Stimulated activated CD4-positive, alpha-beta T cell treated with anti-CD3 and anti-CD28 coated beads, TNF-alpha, amount 100 ng/mL, for 24 hours (primary cell): ENCODE data around the gene TGFBR3.
A peak's percentile ranks its signal among the peaks of the same experiment; 100 is the strongest.

Experiments
- DNase-seq, 3 experiments: peaks; one replicate each; pipeline ENCODE4 v3.0.0-alpha.2; 2020; ENCODE audit warnings: low read depth in 3 of 3

TGFBR3 gene

DNA sequence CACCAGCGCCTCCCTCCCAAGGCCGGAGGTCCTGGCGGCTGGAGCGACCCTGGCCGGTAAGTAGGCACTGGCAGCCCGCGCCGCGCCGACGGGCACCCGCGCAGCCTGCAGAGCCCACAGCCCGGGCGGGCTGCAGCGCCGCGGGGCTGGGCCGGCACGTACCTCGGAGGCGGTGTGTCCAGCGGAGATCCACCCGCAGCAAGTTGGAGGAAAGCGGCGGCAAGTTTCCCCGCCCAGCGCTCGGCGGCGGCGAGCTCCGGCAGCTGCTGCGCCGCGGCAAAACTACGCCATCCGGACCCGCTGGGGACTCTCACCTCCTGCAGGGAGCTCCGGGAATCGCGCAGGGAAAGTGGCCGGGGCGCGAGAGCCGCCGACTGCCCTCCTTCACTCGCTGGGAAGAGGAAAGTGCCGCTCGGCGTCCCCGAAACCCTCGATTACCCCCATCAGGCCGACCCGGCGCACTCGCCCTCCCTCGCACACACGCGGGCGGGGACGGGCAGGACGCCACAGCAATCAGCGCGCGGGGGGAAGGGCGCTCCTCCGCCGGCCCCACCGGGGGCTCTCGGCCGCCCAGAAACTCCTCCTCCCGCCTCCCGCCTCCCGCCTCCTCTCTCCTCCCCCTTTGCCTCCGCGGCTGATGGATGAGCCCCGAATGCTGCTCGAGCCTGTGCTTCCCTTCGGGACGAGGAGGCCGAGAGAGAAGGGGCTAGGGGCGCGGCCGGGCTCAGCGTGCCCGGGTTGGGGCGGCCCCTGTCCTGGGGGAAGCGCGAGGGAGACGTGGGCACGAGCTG, at the start of gene TGFBR3:
TGFBR3 (minus strand) TSS at position 436 of the 791 bp plus-strand sequence. CDS start 24,620 bp downstream, outside the sequence.
- DNase-seq: peak; percentile 48 to 79 (median 63)

DNA sequence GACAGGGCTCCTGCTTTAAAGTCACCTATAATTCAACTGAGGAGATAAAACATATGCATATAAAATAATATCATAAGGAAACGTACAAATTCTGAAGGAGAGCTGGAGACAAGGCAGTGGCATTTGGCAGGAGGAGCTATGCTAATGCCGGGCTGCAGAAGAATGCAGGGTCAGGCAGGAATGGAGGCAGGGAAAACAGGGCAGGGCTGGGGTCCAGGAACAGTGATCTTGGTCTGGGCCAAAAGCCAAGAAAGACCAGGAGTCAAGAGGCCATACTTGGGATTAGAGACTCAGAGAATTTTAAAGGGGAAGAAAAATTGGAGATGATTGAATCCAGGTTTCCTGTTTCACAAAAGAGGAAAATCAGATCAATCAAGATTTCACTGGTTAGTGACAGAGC, 43.3 kb upstream of the TGFBR3 start:
- no peak for DNase-seq

- DNase-seq: no peak
Measured at GRCh38 chr1:91928026-91928425, 42.1 kb upstream of the TGFBR3 start.

DNA sequence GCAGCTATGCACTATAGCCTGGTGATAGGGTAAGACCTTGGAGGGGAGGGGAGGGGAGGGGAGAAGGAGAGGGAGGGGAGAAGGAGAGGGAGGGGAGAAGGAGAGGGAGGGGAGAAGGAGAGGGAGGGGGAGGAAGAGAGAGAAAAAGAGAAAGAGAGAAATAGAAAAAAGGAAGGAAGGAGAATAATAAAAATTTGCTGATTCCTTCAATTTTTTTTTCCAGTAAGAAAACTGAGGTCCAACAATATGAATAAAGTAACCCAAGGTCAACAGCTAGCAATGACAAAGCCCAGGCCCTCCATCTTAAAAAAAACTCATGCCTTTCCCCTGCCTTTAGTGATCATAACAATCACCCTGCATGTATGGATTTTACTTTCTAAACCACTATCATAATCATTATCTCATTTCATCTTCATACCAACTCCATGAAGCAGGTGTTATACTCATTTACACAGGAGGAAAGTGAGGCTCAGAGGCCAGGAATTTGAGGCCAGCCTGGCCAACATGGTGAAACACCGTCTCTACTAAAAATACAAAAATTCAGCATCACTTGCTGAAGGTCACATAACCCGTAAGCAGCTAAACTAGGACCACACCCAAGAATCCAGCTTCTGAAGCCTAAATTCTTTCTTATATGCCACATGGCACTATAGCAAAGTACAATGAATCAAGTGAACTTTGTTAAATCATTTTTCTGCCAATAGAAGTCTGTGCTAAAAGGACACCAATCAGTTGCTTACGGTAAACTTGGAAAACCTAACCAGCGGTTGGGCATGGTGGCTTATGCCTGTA, 39.9 kb upstream of the TGFBR3 start:
- no peak for DNase-seq

DNA sequence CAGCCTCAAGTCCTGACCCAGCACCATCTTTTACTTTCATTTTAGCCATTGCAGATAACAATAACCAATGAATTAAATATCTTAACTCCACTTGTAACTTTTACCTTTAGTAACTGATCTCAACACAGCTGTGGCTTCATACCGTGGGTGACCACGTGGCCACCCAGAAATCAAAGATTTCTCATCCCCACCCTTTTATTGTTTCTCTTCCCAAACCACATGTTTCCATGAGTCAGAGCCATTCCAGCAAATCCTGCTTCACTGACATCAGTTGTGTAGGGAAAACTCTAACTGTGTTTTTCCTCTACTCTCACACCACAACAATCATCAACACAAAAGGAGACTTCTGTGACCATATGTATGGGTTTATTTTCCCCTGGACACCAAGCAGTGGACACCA, 38.2 kb upstream of the TGFBR3 start:
- DNase-seq: no peak

DNA sequence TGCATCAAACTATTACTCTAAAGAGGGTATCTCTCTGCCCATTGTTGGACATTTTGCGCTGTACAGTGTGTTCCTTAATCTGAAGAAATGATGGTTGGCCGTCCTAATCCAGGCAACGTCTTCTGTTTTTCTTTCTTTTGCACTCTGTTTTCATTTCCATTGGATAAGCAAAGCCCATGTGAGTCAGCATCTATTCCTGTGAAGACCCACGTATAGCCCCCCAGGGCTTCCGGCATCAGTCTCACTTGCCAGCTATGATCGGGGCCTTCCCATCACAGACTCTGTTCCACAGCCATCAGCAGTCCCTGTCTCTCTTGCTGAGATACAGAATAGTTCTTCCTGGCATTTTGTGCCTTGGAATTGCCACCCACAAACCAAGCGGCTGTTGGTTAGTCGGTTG, 34.0 kb upstream of the TGFBR3 start:
- DNase-seq: no peak

DNA sequence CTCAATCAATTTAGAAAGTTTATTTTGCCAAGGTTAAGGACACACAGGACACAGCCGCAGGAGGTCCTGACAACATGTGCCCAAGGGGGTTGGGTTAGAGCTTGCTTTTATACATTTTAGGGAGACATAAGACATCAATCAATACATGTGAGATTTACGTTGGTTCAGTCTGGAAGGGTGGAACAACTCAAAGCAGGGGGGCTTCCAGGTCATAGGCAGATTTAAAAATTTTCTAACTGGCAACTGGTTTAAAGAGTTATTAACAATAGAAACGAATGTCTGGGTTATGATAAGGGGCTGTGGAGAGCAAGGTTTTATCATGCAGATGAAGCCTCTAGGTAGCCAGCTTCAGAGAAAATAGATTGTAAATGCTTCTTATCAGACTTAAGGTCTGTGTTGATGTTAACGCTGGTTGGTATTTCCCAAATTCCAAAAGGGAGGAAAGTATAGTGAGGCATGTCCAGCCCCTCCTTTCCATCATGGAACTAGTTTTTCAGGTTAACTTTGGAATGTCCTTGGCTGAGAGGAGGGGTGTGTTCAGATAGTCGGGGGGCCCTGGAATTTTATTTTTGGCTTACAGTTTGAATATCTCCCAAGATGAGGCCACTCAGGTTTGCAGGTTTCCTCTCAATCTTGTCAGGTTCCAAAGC, 31.0 kb upstream of the TGFBR3 start:
- DNase-seq: no peak

GRCh38 chr1:91916046-91916445, 30.1 kb upstream of the TGFBR3 start:
- no peak for DNase-seq

DNA sequence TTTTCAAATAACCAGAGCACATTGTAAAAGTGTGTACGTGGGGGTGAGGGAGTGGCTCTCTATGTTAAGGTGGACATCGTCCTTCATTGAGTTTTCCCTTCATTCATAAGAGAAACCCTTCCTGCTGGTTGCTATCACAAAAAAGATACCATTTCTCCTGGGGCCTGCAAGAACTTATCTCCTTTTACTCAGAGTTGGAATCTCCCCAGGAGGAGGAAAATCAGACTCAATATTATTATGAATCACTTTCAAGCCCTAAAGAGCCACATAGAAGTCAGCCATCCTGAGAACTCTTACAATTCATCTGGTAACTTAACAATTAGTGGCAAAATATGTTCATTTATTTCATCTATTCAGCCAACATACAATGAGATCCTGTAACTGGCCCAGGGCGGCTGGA, 27.1 kb upstream of the TGFBR3 start:
- DNase-seq: no peak

DNA sequence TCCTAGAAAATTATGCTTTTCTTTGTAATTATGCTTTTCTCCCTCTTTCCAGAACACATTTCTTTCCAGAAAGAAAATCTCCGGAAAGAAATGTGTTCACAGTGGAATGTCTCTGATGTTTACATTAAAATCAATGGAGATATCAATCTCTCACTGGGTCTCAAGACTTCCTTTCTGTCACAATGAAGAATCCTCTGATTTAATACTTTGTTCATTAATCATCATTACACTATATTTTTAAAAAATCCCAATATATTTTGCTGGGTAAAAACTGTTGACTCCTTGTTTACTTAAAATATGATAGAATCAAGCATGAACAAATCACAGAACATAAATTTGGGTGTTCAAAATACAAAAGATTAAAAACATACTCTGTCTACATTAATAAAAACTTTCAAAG, 26.3 kb upstream of the TGFBR3 start:
- no peak for DNase-seq

DNA sequence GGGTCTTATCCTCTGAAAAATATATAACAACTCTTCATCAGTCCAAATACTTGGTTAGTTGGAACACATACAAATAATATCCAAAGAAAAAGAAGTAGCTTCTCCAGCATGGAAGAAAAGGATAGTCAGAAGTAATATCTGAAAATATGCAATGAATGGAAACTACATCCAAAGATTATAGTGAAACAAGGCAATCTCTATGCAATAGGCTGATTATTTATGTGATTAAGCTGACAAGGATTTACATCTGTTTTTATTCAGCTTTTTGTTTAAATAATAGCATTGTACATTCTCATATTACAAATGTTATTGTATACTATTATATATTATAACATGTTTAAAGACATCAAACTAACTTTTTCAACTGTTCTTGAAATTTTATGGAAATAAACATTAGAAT, 15.3 kb upstream of the TGFBR3 start:
- no peak for DNase-seq

- no peak for DNase-seq
Measured at GRCh38 chr1:91900562-91900961, 14.6 kb upstream of the TGFBR3 start.

- no peak for DNase-seq
Measured at GRCh38 chr1:91897016-91897415, 11.1 kb upstream of the TGFBR3 start.

DNA sequence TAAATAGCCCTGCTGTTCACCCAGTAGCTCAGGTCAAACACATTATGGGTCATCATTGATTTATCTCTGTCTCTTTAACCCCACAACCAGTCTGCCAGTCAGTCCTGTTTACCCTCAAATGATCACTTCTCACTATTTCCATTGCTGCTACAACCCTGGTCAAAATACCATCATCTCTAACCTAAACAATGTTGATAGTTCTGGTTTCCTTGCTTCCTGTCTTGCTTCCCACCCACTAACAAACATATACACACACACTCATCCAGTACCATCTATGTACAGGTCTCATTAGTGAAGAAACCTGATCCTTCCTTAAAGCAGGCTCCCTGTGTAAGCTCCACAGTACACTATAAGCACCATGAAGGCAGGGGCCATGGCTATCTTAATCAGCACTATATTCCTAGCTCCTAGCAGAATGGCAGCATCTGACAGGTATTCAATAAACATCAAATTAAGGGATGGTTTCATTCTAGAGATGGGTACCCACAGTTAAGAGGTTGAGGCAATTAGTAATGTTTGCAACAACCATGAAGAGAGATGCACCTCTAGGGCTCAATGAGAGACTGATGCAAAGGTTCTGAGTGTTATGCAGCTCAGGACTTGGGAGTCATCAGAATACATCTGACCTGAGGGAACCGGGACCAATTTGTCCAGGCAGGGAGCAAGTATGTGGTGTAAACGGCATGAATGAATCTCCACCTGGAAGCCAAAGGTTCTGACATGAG, 10.0 kb upstream of the TGFBR3 start:
- DNase-seq: no peak

DNA sequence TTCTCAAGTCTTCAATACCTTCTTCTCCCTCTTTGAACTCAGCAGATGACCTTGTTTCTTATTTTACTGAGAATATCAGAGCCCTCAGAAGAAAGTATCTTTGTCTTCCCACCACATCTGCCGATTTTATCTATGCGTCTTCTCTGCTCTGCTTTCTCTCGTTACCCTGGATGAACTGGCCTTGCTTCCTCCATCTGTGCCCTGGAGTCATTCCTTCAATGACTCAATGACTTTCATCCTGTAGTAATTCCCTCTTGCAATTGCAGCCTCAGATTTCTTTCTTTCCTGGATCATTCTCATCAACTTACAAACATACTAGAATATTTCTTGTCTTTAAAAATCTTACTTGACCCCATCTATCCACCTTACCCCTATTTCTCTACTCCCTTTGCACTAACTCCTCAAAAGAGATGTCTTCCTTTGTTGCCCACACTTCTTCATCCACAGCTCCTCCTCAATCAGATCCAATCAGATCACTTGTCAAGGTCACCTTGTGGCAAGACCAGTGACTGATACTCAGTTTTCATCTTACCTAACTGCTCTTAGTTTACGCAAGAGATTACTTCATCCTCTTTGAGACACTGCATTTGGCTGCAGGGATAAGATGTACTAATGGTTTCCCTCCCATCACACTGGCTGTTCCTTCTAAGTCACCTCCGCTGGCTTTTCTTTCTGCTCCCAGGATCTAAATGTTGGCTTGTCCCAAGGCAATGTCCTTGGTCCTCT, 8.2 kb upstream of the TGFBR3 start:
- no peak for DNase-seq

DNA sequence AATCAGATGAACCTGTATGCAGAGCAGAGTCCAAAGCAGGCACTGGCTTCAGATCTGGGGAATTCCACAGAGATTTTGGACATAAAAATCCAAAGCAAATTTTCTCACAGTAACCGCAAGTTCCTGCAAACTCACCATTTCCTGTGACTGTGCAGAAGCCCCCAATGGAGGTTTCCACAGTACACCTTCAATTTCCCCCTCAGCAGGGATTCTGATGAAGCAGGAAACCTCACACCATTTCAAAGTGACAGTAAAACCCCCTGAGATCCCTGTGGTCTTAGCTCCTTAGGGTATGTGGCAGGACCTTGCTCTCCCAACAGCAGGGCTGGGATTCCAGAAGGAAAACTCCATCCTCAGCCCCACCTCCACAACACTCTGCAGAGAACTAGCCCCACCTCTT, 6.0 kb upstream of the TGFBR3 start:
- no peak for DNase-seq

- no peak for DNase-seq
Measured at GRCh38 chr1:91891454-91891853, 5.5 kb upstream of the TGFBR3 start.

DNA sequence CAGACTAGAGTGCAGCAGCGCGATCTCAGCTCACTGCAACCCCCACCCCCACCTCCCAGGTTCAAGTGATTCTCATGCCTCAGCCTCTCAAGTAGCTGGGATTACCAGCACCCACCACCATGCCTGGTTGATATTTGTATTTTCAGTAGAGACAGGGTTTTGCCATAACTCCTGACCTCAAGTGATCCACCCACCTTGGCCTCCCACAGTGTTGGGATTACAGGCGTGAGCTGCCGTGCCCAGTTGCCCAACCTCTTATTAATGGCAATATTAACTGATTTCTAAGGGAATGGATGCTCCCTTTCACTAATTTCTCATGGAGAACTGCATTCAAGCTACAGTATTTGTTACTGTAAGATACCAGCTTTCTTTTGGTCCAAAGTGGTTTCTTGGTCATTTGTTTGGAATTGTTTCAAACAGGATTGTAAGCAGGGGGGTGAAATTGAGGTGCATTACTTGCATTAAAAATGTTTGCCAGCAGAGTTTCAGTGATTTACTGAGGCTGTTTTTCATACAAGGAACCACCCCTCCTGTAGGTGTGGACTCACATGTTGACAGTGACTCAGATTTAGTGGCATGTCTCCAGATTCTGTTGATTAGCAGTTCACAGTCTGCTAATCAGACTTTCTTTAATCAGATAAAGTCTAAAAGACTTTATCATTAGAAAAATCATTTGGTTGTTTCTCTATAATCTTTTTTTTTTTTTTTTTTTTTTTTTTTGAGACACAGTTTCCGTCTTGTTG, 3.9 kb upstream of the TGFBR3 start:
- no peak for DNase-seq

DNA sequence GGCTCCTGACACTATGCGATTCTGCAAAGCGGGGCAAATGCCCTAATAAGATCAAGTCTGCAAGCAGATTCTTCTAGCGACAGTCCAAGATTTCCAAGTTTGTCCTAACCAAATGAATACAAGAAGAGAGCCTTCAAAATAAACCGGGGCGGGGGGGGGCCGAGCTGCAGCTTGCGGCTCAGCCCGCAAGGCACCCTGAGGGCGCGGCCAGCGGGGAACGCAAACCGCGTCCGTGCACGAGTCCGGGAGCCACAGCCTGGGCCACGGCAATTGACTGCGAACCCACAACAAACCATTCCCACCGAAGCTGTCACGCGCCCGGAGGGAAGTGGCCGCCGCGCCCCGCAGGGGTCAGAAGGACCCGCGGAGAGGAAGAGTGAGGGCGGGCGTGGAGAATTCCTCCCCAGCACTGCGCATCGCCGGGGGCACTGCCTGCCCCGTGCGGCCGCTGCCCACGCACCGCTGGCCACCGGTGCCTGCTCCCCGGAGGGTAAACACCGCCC, 687 bp downstream of the TGFBR3 start:
- DNase-seq: no peak

DNA sequence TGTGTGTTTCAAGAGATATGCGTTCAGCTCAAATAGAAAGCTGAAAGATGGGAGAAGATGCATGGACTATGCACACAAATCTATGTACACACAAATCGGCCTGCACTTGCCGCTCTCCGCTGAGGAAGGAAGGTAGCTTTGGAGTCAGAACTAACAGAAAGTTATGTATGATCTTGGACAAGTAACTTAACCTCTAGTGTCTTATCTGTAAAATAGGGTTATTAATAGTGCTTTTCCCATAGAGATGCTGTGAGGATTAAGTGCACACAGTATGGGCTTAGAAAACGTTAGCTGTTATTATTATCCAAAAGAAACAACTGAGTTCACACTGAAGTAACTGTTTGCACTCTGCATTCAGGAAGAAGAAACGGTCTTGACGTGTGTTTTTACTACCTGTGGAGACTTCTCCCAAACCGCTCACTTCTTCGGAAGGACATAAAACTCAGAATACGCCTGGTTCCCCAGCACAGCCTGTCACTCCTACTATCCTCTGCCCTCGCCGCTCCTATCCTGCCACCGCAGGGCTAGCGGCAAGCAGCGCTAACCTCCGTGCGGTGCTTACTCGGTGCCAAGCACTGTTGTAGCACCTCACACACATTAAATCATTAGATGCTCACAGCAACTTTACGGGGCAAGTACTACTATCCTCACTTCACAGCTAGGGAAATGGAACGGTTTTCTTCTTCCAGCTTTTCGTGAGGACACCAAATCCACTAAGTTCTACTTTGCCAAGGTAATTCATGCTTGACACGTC, 1.3 kb downstream of the TGFBR3 start:
- peak in 1 of 3 experiments; percentile 32 for DNase-seq
